MM.1S (cell line): ENCODE measurements around the gene GPBP1L1.

Experiments
- EZH2 ChIP-seq: fragments of 300-600 bp; sonication (generic); optimal IDR thresholded peaks from 2 replicates; pipeline ENCODE3; 2017; ENCODE audit warnings: low read depth, mild to moderate bottlenecking, antibody characterized with exemption, low read length, mixed read lengths
- EZH2phosphoT487 ChIP-seq: fragments of 300-600 bp; sonication (generic); IDR thresholded peaks from 2 replicates; pipeline ENCODE4 v1.6.1; 2018; ENCODE audit warnings: antibody characterized with exemption, low read length
- TF ChIP-seq, protein P1 (sequence below): fragments of 300-600 bp; sonication (generic); IDR thresholded peaks from 2 replicates; pipeline ENCODE4 v1.5.1; 2016; ENCODE audit warnings: antibody characterized with exemption, low read length, mixed read lengths

- TF ChIP-seq, protein P1, sequence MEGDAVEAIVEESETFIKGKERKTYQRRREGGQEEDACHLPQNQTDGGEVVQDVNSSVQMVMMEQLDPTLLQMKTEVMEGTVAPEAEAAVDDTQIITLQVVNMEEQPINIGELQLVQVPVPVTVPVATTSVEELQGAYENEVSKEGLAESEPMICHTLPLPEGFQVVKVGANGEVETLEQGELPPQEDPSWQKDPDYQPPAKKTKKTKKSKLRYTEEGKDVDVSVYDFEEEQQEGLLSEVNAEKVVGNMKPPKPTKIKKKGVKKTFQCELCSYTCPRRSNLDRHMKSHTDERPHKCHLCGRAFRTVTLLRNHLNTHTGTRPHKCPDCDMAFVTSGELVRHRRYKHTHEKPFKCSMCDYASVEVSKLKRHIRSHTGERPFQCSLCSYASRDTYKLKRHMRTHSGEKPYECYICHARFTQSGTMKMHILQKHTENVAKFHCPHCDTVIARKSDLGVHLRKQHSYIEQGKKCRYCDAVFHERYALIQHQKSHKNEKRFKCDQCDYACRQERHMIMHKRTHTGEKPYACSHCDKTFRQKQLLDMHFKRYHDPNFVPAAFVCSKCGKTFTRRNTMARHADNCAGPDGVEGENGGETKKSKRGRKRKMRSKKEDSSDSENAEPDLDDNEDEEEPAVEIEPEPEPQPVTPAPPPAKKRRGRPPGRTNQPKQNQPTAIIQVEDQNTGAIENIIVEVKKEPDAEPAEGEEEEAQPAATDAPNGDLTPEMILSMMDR = no peak
- TF ChIP-seq EZH2 (no peak), EZH2phosphoT487 (no peak)
These were observed 101.3 kb downstream of the GPBP1L1 start for GRCh38 chr1:45585110-45585426.
